Urothelium cell line (cell line): Measurements from ENCODE around the gene ADGB.

Source experiments
- DNase-seq: peaks from one replicate; pipeline ENCODE4 v3.0.0; 2011; ENCODE audit warnings: low spot score, mixed read lengths
- FAIRE-seq: peaks from 2 replicates; lab custom pipeline; 2011; peaks lifted over from hg19 to GRCh38; lab: Jason Lieb, UNC

The ADGB gene

DNA sequence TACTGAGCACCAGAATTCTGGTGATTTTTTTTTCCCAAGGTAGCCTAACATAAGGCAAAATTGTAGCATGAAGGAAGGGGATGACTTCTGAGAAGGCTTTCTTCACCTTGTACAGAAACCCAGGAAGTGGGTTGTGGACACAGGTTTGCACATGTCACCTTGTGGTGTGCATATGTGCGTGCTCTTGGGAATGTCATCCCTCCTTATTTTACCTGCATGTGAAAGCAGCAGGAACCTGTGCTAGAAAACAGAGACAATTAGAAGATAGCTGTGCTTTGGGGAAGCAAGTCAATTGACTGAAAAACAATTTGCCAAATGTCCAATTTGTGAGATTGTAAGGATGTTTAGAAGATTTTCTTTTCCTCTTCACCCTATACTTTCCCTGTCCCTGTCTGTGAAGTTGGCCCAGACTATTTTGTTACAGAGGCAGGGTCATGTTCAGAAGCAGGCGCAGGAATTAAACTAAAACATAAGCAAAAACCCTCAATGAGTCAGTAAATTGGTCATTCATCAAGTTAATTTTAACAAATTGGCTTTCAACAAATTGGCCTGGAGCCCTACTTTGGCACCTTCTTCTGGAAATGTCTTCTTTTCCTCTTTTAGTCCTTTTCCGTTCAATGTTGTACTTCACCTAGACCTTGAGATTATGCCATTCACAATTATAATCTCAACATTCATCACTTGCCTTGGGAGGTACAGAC, 261.2 kb downstream of the ADGB start:
- no peak for FAIRE-seq
- DNase-seq: no peak

DNA sequence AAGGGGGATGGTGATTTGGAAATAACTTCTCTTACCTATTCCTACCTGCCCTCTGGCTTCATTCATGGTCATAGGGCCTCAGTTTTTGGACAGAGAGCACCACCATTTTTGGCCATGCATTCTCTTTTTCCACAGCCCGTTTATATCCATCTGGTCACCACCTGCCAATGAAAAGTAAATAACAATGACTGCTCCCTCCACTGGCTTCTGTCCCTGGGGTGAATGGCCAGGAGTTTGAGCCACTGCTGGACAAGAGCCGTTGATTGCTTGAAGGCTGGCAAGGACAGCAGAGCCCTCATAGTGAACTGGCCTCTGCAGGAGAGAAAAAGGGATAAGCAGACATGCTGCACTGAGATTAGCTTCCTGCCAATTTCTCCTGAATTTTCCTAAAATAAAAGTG, 261.8 kb downstream of the ADGB start:
- DNase-seq (no peak), FAIRE-seq (no peak)

DNA sequence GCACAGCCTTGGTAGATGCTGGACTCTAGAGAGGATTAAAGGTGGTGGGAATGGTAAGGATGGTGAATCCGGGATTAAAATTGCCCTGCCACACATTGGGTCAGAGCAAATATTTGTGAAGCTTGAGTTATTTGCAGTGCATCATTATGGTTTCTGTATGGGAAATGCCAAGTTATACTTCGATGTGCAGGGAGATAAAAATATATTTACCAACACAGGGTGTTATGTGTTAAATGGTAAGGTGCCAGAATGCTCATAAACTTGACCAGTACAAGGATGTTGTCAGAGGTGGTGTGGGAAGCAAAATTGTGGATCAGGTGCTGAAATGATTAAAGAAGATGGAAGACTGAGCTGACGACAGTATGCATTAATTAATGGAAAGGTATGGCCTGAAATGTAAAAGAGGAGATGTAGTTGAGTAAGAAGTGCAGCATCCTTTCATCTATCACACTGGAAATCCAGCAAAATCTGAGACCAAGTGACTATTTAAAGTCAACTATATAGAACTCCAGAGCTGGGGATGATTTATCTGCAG, 262.3 kb downstream of the ADGB start:
- DNase-seq: no peak
- no peak for FAIRE-seq

DNA sequence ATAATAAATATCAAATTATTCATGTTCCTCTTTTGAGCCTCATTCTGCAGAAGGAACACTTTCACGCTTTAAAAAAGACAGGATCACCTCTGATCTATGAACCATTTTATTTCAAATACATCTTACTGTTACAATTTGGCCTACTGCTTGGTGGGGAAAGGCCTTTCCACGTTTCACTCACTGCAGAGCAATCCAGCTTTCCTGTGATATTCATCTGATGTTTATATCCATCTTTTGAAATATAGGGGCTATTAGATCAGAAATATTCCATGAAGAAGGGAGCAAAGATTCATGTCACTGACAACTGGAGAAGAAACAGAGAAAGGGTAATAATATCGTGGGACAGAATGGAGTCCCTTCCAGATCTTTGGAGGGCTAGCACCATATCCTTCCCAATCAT, 262.9 kb downstream of the ADGB start:
- FAIRE-seq: no peak

DNA sequence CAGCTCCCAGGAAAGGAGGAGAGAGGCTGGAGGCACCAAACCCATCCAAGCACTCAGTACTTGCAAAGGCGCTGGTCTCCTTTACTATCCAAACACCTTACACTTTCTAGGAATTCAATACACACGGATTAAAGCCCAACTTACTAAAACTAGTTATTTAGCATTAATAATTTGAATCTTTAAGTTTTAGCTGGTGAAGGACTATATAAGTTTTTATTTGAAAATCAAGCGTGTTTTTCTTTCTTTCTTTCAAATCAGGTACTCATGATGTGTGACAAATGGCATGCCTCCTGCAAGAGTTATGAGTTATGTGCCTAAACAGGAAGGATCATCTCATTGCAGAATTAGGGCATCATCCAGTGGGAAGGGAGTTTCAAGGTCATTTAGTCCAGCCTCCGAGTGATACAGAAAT, 263.7 kb downstream of the ADGB start:
- FAIRE-seq: no peak

More for the DNA sequence above, 262.9 kb downstream of the ADGB start:
- no peak for DNase-seq

DNA sequence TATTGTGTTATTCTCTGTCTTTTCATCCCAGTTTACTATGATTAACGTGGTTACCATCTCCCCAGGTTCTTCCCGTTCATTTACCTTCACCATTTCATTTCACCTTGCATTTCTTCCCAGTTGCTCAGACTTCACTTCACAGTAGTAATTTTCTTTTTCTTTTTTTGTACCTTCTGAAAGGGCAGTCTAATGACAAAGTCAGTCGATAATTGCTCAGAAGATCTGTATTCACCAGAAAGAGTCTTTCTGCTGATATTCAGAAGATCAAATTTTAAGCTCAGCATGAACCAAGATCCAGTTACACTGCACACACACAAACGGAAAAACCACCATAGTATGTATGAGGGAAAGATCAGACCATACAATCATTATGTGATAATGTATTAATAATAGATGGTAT, 265.5 kb downstream of the ADGB start:
- FAIRE-seq (no peak), DNase-seq (no peak)

More for the DNA sequence above, 263.7 kb downstream of the ADGB start:
- DNase-seq: no peak

DNA sequence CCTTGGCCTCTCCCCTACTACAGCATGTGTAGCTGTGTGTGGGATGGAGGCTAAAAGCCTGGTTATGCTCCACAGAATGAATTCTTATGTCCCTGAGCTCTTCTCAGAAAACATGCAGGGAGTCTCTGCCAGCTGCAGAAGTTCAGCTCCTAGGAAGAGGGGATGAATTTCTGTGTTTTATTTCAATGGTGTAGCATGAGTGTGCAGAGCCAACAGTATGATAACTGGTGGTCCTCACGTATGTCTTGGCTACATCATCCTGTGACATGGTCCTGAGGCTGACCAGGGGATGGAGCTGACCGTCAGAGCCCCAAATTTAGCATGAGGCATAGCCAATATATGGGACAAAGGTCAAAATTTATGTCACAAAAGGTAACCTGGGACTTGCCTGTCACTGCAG, 266.1 kb downstream of the ADGB start:
- FAIRE-seq (no peak), DNase-seq (no peak)
